HG03175 (cell line): ENCODE data around the gene TBXA2R.

Experiments used
- ATAC-seq: cut with Tn5 transposase; IDR thresholded peaks from one replicate; pipeline ENCODE4 v1.9.1; 2021; ENCODE audit warnings: mild to moderate bottlenecking, moderate library complexity; ENCODE audit not compliant: unreplicated experiment

TBXA2R gene

DNA sequence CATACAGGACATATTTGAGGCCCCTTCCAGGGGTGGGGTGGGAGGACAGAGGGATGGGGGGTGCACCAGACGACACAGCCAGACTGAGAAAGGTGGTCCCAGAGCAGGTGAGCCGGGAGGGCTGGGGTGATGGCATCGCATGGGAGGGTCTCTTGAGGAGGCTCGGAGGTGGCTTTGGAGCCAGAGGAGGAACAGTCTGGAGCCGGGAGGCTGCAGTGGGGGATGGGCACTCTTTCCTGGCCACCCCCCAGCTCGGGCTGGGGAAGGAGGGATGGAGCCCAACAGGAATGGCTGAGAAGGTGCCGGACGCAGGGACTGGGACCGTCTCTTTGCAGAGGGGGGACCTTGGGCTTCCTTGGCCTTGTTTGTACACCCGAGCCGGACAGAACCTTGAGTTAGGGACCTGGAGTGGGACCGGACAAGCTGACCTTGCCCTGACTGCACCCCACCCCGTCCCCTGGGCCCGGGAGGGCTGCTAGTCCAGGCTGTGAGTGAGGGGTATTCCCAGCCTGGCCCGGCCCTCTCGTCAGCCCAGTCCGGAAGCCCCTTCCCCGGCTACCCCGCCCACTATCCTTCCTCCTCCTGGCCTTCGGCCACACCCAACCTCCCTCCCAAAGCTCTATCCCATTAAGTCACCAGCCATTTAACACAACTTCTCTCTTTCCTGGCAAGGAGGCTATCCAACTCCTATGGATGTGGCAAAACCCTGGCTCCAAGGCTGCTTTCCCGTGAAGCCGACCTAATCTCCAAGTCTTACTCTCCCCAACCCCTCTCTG is 816 bp upstream of the TBXA2R start:
- ATAC-seq, result no peak

- ATAC-seq, result no peak
These were observed 443 bp downstream of the TBXA2R start for GRCh38 chr19:3606174-3606689.

DNA sequence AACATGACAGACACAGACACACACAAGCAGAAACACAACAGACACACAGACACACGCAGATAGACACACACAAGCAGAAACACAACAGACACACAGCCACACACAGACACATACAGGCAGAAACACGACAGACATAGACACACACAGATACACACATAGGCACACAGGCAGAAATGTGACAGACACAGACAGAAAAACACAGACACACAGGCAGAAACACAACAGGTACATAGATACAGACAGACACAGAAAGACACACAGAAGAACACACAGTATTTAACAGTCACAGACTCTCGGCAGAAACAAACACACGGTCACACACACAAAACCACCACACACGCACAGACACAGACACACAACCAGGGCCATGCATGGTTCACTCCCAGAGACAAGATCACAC is 905 bp downstream of the TBXA2R start:
- no peak for ATAC-seq

GRCh38 chr19:3605361-3605760 is 1.3 kb downstream of the TBXA2R start:
- ATAC-seq, result no peak

DNA sequence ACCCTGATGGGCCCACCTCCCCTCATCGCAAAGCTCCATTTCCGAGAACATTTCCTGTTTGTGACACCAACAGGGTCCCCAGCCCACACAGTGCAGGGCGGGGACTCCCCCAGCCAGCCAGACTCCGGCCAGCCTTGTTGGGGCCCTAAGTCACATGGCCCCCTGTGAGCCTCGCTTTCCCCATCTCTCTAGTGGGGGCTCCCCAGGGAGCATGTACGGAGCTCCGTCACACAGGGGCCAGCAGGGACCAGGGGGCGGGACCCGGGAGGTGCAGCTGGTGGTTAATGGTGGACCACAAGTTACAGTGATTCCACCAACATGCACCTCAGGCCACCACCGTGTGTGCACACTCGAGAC is 1.7 kb downstream of the TBXA2R start:
- no peak for ATAC-seq

DNA sequence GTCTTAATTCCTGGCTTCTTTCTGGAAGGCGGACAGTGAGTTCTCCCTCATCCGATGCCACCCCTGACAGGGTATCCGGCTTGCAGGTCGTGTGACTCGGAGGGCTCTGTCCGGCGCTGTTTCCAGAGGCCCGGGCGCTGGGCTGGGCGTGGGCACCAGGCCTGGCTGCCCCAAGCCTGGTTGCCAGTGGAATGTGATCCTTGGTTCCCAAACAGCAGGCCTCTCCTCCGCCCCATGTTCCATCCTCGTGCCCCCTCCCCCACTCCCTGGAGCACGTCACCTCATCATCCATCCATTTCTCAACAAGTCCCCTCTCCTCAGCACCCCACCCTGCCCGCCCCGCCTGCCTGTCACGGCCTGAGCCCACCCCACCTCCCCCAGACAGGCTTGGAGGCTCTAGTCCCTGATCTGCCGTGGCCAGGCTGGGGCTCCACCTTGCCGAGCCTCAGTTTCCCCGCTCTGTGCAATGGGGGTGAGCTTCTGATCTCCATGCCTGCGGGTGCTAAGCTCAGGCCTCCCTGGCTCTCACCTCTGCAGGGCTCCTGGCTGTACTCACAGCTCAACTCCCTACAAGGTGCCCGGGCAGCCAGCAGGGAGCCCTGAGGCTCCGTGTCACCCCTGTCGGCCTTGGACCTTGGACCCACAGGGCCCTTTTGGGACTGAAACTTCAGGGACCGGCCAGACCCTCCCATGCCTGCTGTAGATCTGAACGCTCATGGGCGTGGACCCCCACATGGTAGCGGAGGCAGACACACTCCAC is 2.3 kb downstream of the TBXA2R start:
- ATAC-seq, result no peak

DNA sequence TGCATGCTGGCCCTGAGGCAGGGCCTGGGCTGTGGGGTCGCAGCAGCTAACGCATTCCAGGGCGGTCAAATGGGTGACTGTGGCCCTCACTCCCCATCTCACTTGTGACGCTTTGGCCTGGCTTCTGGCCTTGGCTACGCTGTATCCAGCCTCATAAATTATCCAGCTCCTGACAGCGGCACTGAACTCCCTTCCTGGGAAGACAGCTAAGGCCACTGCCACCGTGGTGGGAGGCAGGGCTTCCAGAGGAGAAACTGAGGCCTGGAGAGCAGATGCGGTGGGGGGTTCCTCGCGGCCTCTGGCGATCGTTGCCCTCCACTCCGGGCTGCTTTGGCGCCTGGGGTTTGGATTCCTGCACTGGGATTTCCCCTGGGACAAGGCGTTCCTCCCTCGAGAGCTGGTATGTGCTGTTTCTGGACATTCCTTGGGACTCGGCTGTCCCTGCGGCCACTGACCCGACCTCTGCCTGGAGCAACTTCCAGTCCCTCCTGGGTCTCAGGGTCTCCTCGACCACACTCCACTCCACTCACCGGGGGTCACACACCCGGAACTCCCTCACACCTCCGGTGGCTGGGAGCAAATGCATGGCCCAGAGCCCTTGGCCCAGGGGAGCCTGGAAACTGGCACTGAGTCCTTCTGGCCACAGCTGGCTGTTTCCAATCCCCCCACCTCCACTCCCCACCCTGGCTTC is 3.4 kb downstream of the TBXA2R start:
- ATAC-seq, result no peak

GRCh38 chr19:3601021-3601420 is 5.7 kb downstream of the TBXA2R start:
- ATAC-seq, result no peak

DNA sequence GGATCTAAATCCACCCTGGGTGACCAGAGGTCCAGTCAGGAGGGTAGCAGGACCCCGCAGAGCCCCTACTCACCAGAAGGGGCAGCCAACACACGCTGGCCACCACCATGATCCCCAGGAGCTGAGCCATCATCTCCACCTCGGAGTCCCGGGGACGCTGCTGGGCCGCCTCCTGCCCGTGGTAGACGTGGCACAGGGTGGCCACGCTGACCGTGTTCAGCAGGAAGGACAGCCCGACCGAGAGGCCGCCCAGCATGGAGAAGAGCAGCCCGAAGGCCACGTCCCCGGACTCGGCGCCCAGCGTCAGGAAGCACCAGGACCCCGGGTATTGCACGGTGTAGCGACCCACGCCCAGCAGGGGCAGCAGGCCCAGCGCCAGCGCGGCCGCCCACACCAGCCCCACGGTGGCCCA is 6.9 kb downstream of the TBXA2R start:
- no peak for ATAC-seq

GRCh38 chr19:3595521-3596061 is 11.1 kb downstream of the TBXA2R start:
- ATAC-seq, result no peak

- no peak for ATAC-seq
These were observed 13.5 kb downstream of the TBXA2R start for GRCh38 chr19:3593156-3593555.

GRCh38 chr19:3591876-3592613 is 14.6 kb downstream of the TBXA2R start:
- ATAC-seq, result no peak

DNA sequence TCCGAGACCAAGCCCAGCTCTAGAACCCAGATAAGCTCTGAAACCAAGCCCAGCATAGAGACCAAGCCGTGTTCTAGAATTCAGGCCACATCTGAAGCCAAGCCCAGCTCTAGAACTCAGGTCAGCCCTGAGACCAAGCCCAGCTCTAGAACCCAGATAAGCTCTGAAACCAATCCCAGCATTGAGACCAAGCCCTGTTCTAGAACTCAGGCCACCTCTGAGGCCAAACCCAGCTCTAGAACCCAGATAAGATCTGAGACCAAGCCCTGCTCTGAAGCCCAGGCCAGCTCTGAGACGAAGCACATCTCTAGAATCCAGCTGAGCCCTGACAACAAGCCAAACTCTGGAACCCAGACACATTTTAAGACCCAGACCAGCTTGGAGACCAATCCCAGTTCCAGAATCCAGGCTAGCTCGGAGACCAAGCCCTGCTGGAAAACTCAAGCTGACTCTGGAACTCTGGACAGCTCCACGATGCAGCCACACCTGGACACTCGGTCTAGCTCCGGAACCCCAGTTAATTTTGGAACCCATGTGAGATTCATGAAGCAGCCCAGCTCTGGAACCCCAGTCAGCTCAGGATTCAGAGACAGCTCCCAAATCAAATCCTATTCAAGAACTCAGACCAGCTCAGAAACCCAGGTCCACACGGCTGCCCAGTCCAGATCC is 15.6 kb downstream of the TBXA2R start:
- no peak for ATAC-seq

- no peak for ATAC-seq
These were observed 16.7 kb downstream of the TBXA2R start for GRCh38 chr19:3589949-3590348.

GRCh38 chr19:3589439-3589838 is 17.2 kb downstream of the TBXA2R start:
- no peak for ATAC-seq

DNA sequence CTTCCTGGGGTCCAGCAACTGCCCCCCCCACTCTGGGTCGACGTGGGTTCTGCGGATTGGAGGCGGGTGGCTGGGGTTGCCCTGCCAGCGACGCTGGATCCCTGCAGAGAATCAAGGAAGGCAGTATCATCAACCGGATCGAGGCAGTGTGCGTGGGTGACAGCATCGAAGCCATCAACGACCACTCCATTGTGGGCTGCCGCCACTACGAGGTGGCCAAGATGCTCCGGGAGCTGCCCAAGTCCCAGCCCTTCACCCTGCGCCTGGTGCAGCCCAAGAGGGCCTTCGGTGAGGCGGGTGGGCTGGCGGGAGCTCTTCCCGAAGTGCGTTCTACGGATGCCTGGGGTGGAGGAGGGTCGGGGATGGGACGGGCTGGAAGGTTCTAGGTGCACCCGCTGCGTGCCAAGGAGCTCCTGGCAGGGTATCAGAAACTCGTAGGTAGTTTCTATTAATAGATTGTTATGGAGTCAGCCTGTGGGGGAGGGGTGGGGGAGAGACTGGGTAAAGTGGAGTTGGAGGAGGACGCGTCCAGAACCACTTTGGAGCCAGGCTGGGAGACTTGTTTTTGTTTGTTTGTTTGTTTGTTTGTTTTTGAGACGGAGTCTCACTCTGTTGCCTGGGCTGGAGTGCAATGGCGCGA is 19.8 kb downstream of the TBXA2R start:
- ATAC-seq, result no peak

GRCh38 chr19:3586127-3586626 is 20.5 kb downstream of the TBXA2R start:
- no peak for ATAC-seq

GRCh38 chr19:3585301-3586126 is 21.2 kb downstream of the TBXA2R start, which contains the start of gene GIPC3:
GIPC3 (plus strand) TSS chr19:3585478; CDS start chr19:3585598, 120 bp downstream.
- no peak for ATAC-seq
